ENCODE results near the gene TMTC2. TPM values are rescaled to one million over a fixed set of nuclear protein-coding genes. Genes with fewer than 3 reads are reported as not detected.

The TMTC2 gene
- total and polyA plus RNA-seq, 2 donors (not counting 3 experiments of a cell fraction or from before 2014, with no cell fraction given), result 4.1 to 7.8 TPM

- FAIRE-seq (no peak), DNase-seq (ENCODE audit: low read depth, low spot score) (no peak)
- BruUV-seq (replicated peaks), result no TSS peak
- Histone ChIP-seq H3K36me3 (ENCODE audit: control insufficient read depth in 2 of 2, extremely low read depth in 1 of 2, insufficient read depth in 2 of 2, low read length in 2 of 2) (no peaks in the 10 kb centered on the region), H3K27ac (ENCODE audit: insufficient read depth, low read depth, low read length) (no peak overlapping the region), H3K9me3 (replicated peaks; ENCODE audit: control insufficient read depth, insufficient read depth, low read length) (no peaks in the 10 kb centered on the region), H3K79me2 (ENCODE audit: control insufficient read depth, insufficient read depth, low read length) (no peaks in the 10 kb centered on the region), H3K27me3 (ENCODE audit: control insufficient read depth in 2 of 2, insufficient read depth in 2 of 2, low read length in 2 of 2) (no peaks in the 10 kb centered on the region), H3K9me1 (replicated peaks; ENCODE audit: control insufficient read depth, extremely low read depth, insufficient read depth, low read length) (no peaks in the 10 kb centered on the region), H2AFZ (ENCODE audit: low read depth, low read length) (no peak overlapping the region), H3K9ac (replicated peaks; ENCODE audit: extremely low read depth, insufficient read depth, low read length) (no peak overlapping the region), H3K4me3 (replicated peaks in 1 of 3; ENCODE audit: insufficient read depth in 1 of 3, low read depth in 1 of 3, low read length in 3 of 3) (no peak overlapping the region), H3K4me1 (ENCODE audit: control insufficient read depth, extremely low read depth, insufficient read depth, low read length) (no peaks in the 10 kb centered on the region), H4K20me1 (replicated peaks; ENCODE audit: control insufficient read depth, extremely low read depth, insufficient read depth, low read length) (no peaks in the 10 kb centered on the region), H3K4me2 (ENCODE audit: insufficient read depth, low read length) (no peak overlapping the region)
- ChIA-PET POLR2A (no interaction called here), CTCF (no interaction called here)
- intact Hi-C loops (cut with micrococcal nuclease) (no loop called here), dilution Hi-C loops (cut with MboI; ENCODE audit: extremely low pct_ligation_motif_present, low sequenced_read_pairs) (no loop called here)
- TF ChIP-seq POLR2A (IDR thresholded peaks at IDR 0.05; ENCODE audit: low read depth, low read length) (no peak), JUN (IDR thresholded peaks at IDR 0.05; ENCODE audit: borderline replicate concordance, insufficient read depth, insufficient read length, low read depth) (no peak)
These were observed 445.7 kb downstream of the TMTC2 start for GRCh38 chr12:83132360-83132759.

- Histone ChIP-seq H3K9me3 (replicated peaks; ENCODE audit: control insufficient read depth, insufficient read depth, low read length) (no peaks in the 10 kb centered on the region), H3K79me2 (ENCODE audit: control insufficient read depth, insufficient read depth, low read length) (no peaks in the 10 kb centered on the region), H3K36me3 (ENCODE audit: control insufficient read depth in 2 of 2, extremely low read depth in 1 of 2, insufficient read depth in 2 of 2, low read length in 2 of 2) (no peaks in the 10 kb centered on the region), H3K9me1 (replicated peaks; ENCODE audit: control insufficient read depth, extremely low read depth, insufficient read depth, low read length) (no peaks in the 10 kb centered on the region), H3K27ac (ENCODE audit: insufficient read depth, low read depth, low read length) (no peak overlapping the region), H4K20me1 (replicated peaks; ENCODE audit: control insufficient read depth, extremely low read depth, insufficient read depth, low read length) (no peaks in the 10 kb centered on the region), H3K4me2 (ENCODE audit: insufficient read depth, low read length) (no peak overlapping the region), H2AFZ (ENCODE audit: low read depth, low read length) (no peak overlapping the region), H3K4me1 (ENCODE audit: control insufficient read depth, extremely low read depth, insufficient read depth, low read length) (no peaks in the 10 kb centered on the region), H3K4me3 (replicated peaks in 1 of 3; ENCODE audit: insufficient read depth in 1 of 3, low read depth in 1 of 3, low read length in 3 of 3) (no peak overlapping the region), H3K27me3 (ENCODE audit: control insufficient read depth in 2 of 2, insufficient read depth in 2 of 2, low read length in 2 of 2) (no peaks in the 10 kb centered on the region), H3K9ac (replicated peaks; ENCODE audit: extremely low read depth, insufficient read depth, low read length) (no peak overlapping the region)
- POLR2A ChIA-PET, result no interaction called here
- no peak for TF ChIP-seq FOS (IDR thresholded peaks at IDR 0.05; ENCODE audit: borderline replicate concordance, insufficient read depth, low read length)
- no peak for TF ChIP-seq POLR2A (IDR thresholded peaks at IDR 0.05; ENCODE audit: low read depth, low read length)
- no peak for TF ChIP-seq MAX (IDR thresholded peaks at IDR 0.05; ENCODE audit: insufficient read depth, insufficient read length)
- TF ChIP-seq JUN (IDR thresholded peaks at IDR 0.05; ENCODE audit: borderline replicate concordance, insufficient read depth, insufficient read length, low read depth), result no peak
- no peak for TF ChIP-seq GATA2 (IDR thresholded peaks at IDR 0.05; ENCODE audit: insufficient read depth, insufficient read length, low read depth, low read length)
- no peak for TF ChIP-seq EZH2 (IDR thresholded peaks at IDR 0.05; ENCODE audit: borderline replicate concordance, low read depth, low read length, severe bottlenecking)
- TF ChIP-seq POLR2AphosphoS5 (IDR thresholded peaks at IDR 0.05; ENCODE audit: insufficient read depth, low read depth, low read length), result no peak
- TF ChIP-seq CTCF (IDR thresholded peaks at IDR 0.05; ENCODE audit: extremely low read depth in 1 of 2, insufficient read depth in 1 of 2, low read depth in 1 of 2, low read length in 2 of 2), result no peak
- TF ChIP-seq MYC (IDR thresholded peaks at IDR 0.05; ENCODE audit: low read depth, low read length), result no peak
- no peak for FAIRE-seq
- intact Hi-C loops (cut with micrococcal nuclease), result no loop called here
- no peak for DNase-seq (ENCODE audit: low read depth, low spot score)
- CTCF ChIA-PET, result no interaction called here
- no TSS peak for BruUV-seq (replicated peaks)
- dilution Hi-C loops (cut with MboI; ENCODE audit: extremely low pct_ligation_motif_present, low sequenced_read_pairs), result no loop called here
These were observed 449.7 kb downstream of the TMTC2 start for GRCh38 chr12:83136411-83136810.
